Natural killer cell (primary cell): ENCODE results near the gene MSRB2. TPM values are rescaled to one million over a fixed set of nuclear protein-coding genes. Genes with fewer than 3 reads are reported as not detected.

Experiments used
- ATAC-seq, 3 donors: fragments of 150-1000 bp in 2 of 3; fragments of 200-7000 bp in 1 of 3; cut with Tn5 transposase; 1 replicate in 1 of 3; 2 replicates in 2 of 3; pipeline ENCODE4 v1.10.0; 2021; ENCODE audit warnings: mild to moderate bottlenecking in 2 of 3, moderate library complexity in 2 of 3
- DNase-seq, 2 donors: peaks; one replicate each; pipeline versions ENCODE4 v3.0.0 to v3.0.0-alpha.2; 2013 to 2021; ENCODE audit warnings: mixed read lengths in 1 of 2
- H3K27ac ChIP-seq: one replicate; pipeline ENCODE4 v1.5.1; 2013; ENCODE audit warnings: mild to moderate bottlenecking, low read length
- H3K27me3 ChIP-seq: one replicate; pipeline ENCODE4 v1.6.1; 2013; ENCODE audit warnings: low read length; ENCODE audit not compliant: control insufficient read depth, insufficient read depth
- H3K36me3 ChIP-seq: one replicate; pipeline ENCODE4 v1.6.1; 2013; ENCODE audit warnings: low read length; ENCODE audit not compliant: control insufficient read depth, insufficient read depth
- H3K4me1 ChIP-seq: one replicate; pipeline ENCODE4 v1.6.1; 2013; ENCODE audit warnings: low read length; ENCODE audit not compliant: control insufficient read depth, insufficient read depth
- H3K4me3 ChIP-seq: one replicate; pipeline ENCODE4 v1.5.1; 2013; ENCODE audit warnings: low read length
- H3K9me3 ChIP-seq: one replicate; pipeline ENCODE4 v1.6.1; 2013; ENCODE audit warnings: low read length; ENCODE audit not compliant: control insufficient read depth, insufficient read depth
- H3K27ac Mint-ChIP-seq, 2 donors: one replicate each; pipeline ENCODE4 v1.8.0; 2022; ENCODE audit warnings: mild to moderate bottlenecking in 2 of 2, mixed read lengths in 2 of 2, moderate library complexity in 1 of 2
- H3K27me3 Mint-ChIP-seq, 2 donors: one replicate each; pipeline ENCODE4 v1.8.0; 2022; ENCODE audit warnings: low read depth in 2 of 2, mixed read lengths in 2 of 2
- H3K36me3 Mint-ChIP-seq: one replicate; pipeline ENCODE4 v1.8.0; 2022; ENCODE audit warnings: mixed read lengths
- H3K4me1 Mint-ChIP-seq, 2 donors: one replicate each; pipeline ENCODE4 v1.8.0; 2022; ENCODE audit warnings: mixed read lengths in 2 of 2
- H3K4me3 Mint-ChIP-seq: one replicate; pipeline ENCODE4 v1.8.0; 2022; ENCODE audit warnings: mild to moderate bottlenecking, moderate library complexity, mixed read lengths
- H3K9me3 Mint-ChIP-seq, 2 donors: one replicate each; pipeline ENCODE4 v1.8.0; 2022; ENCODE audit warnings: mixed read lengths in 2 of 2
- CTCF ChIP-seq: fragments of 200-600 bp; IDR thresholded peaks from one replicate; pipeline ENCODE4 v1.8.0; 2022; ENCODE audit warnings: antibody characterized with exemption
- WGBS: methylation state at CpG from one replicate; pipeline ENCODE4 v1.1.7; 2013; ENCODE audit warnings: missing lambda C conversion rate; ENCODE audit not compliant: insufficient coverage; 5-methylcytosine and 5-hydroxymethylcytosine counted together
- intact Hi-C: fragments of 100-400 bp; cut with micrococcal nuclease; formaldehyde crosslinking; loops from one replicate; pipeline ENCODE4 v1.14.2; 2022
- total RNA-seq, 4 donors: library from RNA; stranded (reverse); fragments of 120-200 nt in 1 of 4; gene quantifications; one replicate each; pipeline versions ENCODE4 v1.2.3 to v1.2.4, GENCODE V29; 2013 to 2022

MSRB2 gene
- total RNA-seq, 3 donors from 2014 or later (not counting 1 experiment from before 2014, with no cell fraction given): 3.3 to 5.6 (median 3.8) TPM

- Mint-ChIP-seq H3K27me3 (peaks cover 8 to 13% of the 10 kb centered on the region in 2 donors), H3K27ac (no peak overlapping the region), H3K9me3 (no peaks in the 10 kb centered on the region), H3K4me1 (no peaks in the 10 kb centered on the region), H3K36me3 (no peaks in the 10 kb centered on the region), H3K4me3 (no peak overlapping the region)
- H3K9me3 ChIP-seq: no peaks in the 10 kb centered on the region
- intact Hi-C loops: no loop called here
- TF ChIP-seq CTCF: no peak
- no peaks in the 10 kb centered on the region for H3K27me3 ChIP-seq
- no peaks in the 10 kb centered on the region for H3K4me1 ChIP-seq
- DNase-seq (no peak), ATAC-seq (no peak)
- no peaks in the 10 kb centered on the region for H3K36me3 ChIP-seq
- 90% methylated on average over 3 of the region's 3 CpGs for WGBS
- H3K27ac ChIP-seq: no peak overlapping the region
- no peak overlapping the region for H3K4me3 ChIP-seq
Observed at GRCh38 chr10:23073527-23073926, 21.9 kb upstream of the MSRB2 start.

- Mint-ChIP-seq H3K27me3 (peaks cover 24% of the 10 kb centered on the region in 2 donors), H3K4me1 (no peaks in the 10 kb centered on the region), H3K9me3 (no peaks in the 10 kb centered on the region), H3K36me3 (no peaks in the 10 kb centered on the region), H3K4me3 (no peak overlapping the region), H3K27ac (no peak overlapping the region)
- no peaks in the 10 kb centered on the region for H3K4me1 ChIP-seq
- intact Hi-C loops: no loop called here
- H3K9me3 ChIP-seq: no peaks in the 10 kb centered on the region
- no peaks in the 10 kb centered on the region for H3K27me3 ChIP-seq
- TF ChIP-seq CTCF: no peak
- H3K4me3 ChIP-seq: no peak overlapping the region
- DNase-seq: no peak
- H3K27ac ChIP-seq: no peak overlapping the region
- WGBS: 94% methylated on average over 3 of the region's 3 CpGs
- ATAC-seq: no peak
- H3K36me3 ChIP-seq: no peaks in the 10 kb centered on the region
Observed at GRCh38 chr10:23075672-23076071, 19.7 kb upstream of the MSRB2 start.

GRCh38 chr10:23078114-23078513, 17.3 kb upstream of the MSRB2 start:
- Histone ChIP-seq H3K27ac (no peak overlapping the region), H3K4me3 (no peak overlapping the region), H3K9me3 (no peaks in the 10 kb centered on the region), H3K36me3 (no peaks in the 10 kb centered on the region), H3K4me1 (no peaks in the 10 kb centered on the region), H3K27me3 (no peaks in the 10 kb centered on the region)
- TF ChIP-seq CTCF: no peak
- DNase-seq (no peak), ATAC-seq (no peak)
- Mint-ChIP-seq H3K4me3 (no peak overlapping the region), H3K36me3 (no peaks in the 10 kb centered on the region), H3K27me3 (peaks cover 24 to 48% of the 10 kb centered on the region in 2 donors), H3K9me3 (no peaks in the 10 kb centered on the region), H3K4me1 (no peaks in the 10 kb centered on the region), H3K27ac (no peak overlapping the region)
- intact Hi-C loops: no loop called here
- 100% methylated on average over 1 of the region's 2 CpGs for WGBS

GRCh38 chr10:23079700-23080099, 15.7 kb upstream of the MSRB2 start:
- no peaks in the 10 kb centered on the region for H3K36me3 ChIP-seq
- no peak overlapping the region for H3K4me3 ChIP-seq
- no peaks in the 10 kb centered on the region for H3K36me3 Mint-ChIP-seq
- no peak for TF ChIP-seq CTCF
- no peaks in the 10 kb centered on the region for H3K4me1 ChIP-seq
- H3K4me3 Mint-ChIP-seq: no peak overlapping the region
- intact Hi-C loops: no loop called here
- no peaks in the 10 kb centered on the region for H3K9me3 ChIP-seq
- H3K4me1 Mint-ChIP-seq: no peaks in the 10 kb centered on the region
- H3K27me3 ChIP-seq: no peaks in the 10 kb centered on the region
- H3K27ac ChIP-seq: no peak overlapping the region
- peaks cover 27 to 59% of the 10 kb centered on the region in 2 donors for H3K27me3 Mint-ChIP-seq
- no peak for DNase-seq
- 85% methylated on average over 4 of the region's 4 CpGs for WGBS
- ATAC-seq: no peak
- peaks cover 0 to under 1% of the 10 kb centered on the region in 2 donors for H3K9me3 Mint-ChIP-seq
- H3K27ac Mint-ChIP-seq: no peak overlapping the region
